Thyroid gland (tissue), 4 donors: Measurements from ENCODE around the gene TDRD9. TPM values are rescaled to one million over a fixed set of nuclear protein-coding genes. Genes with fewer than 3 reads are reported as not detected.

Experiments
- DNase-seq, 2 donors: peaks; one replicate each; pipeline ENCODE4 v3.0.0-alpha.2; 2019
- H3K27ac ChIP-seq, 3 donors: fragments of 200-600 bp; sonication (generic); 1 replicate in 2 of 3; 2 replicates in 1 of 3; pipeline ENCODE4 v1.5.1; 2016 to 2019; ENCODE audit warnings: mild to moderate bottlenecking in 1 of 3, moderate library complexity in 1 of 3
- H3K27me3 ChIP-seq: fragments of 200-600 bp; sonication (generic); one replicate; pipeline ENCODE4 v1.5.1; 2019
- H3K36me3 ChIP-seq, 2 donors: fragments of 200-600 bp; sonication (generic); one replicate each; pipeline ENCODE4 v1.5.1; 2016 to 2019
- H3K4me1 ChIP-seq, 2 donors: fragments of 200-600 bp; sonication (generic); one replicate each; pipeline ENCODE4 v1.5.1; 2017 to 2019
- H3K4me3 ChIP-seq, 3 donors: fragments of 200-600 bp; sonication (generic); replicated peaks in 1 of 3; 1 replicate in 2 of 3; 2 replicates in 1 of 3; pipeline ENCODE4 v1.5.1; 2016; ENCODE audit warnings: mild to moderate bottlenecking in 1 of 3
- H3K9me3 ChIP-seq: fragments of 200-600 bp; sonication (generic); one replicate; pipeline ENCODE4 v1.5.1; 2017
- POLR2A ChIP-seq, 2 donors: fragments of 450-650 bp; IDR thresholded peaks; one replicate each; pipeline ENCODE4 v1.6.1; 2017; ENCODE audit warnings: antibody characterized with exemption in 2 of 2, mild to moderate bottlenecking in 2 of 2, moderate library complexity in 1 of 2
- WGBS, 2 donors: methylation state at CpG; one replicate each; pipeline ENCODE4 v1.1.5; 2017; 5-methylcytosine and 5-hydroxymethylcytosine counted together
- intact Hi-C: fragments of 100-400 bp; cut with DNase I; formaldehyde crosslinking; loops from one replicate; pipeline ENCODE4 v1.15.1; 2023
- total RNA-seq, 4 donors: library from RNA; depleted of rRNA; stranded (reverse); fragments of >200 nt; gene quantifications; one replicate each; pipeline ENCODE4 v1.2.3, GENCODE V29; 2016
- TF ChIP-seq, protein P1 (sequence below), 6 experiments: fragments of 200-600 bp in 3 of 6; fragments of 450-650 bp in 3 of 6; sonication (generic) in 3 of 6; IDR thresholded peaks; one replicate each; pipeline ENCODE4 v1.5.1; 2016 to 2019; ENCODE audit warnings: antibody characterized with exemption in 6 of 6, mild to moderate bottlenecking in 2 of 6, inconsistent platforms in 1 of 6, moderate library complexity in 1 of 6

TDRD9 gene
- total RNA-seq, 4 donors from 2014 or later: 27.4 to 85.1 (median 50.0) TPM

DNA sequence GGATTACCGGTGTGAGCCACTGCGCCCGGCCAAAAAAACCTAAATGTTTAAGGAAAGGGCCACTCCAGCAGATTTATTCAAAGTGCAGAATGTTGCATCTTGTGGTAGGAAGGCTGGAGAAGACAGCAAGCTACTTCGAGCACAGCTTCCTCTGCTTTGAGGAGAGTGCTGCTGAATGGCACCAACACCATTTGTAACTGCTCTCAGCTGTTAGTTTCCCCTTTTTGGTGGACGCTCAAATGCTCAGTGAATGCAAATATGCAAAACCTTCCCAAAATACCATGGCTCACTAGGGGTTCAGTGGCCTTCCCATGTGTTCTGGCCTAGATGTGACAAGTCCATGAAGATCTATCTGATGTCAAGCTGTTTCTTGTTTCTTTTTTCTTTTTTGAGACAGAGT is 2.9 kb upstream of the TDRD9 start:
- Histone ChIP-seq H3K27me3 (no peaks in the 10 kb centered on the region), H3K9me3 (no peaks in the 10 kb centered on the region), H3K36me3 (no peaks in the 10 kb centered on the region), H3K4me1 (peaks cover 0 to 9% of the 10 kb centered on the region in 2 donors), H3K4me3 (no peak overlapping the region), H3K27ac (no peak overlapping the region)
- DNase-seq: no peak
- 82 to 85% methylated on average over 5 of the region's 5 CpGs for WGBS, 2 donors
- TF ChIP-seq, protein P1, sequence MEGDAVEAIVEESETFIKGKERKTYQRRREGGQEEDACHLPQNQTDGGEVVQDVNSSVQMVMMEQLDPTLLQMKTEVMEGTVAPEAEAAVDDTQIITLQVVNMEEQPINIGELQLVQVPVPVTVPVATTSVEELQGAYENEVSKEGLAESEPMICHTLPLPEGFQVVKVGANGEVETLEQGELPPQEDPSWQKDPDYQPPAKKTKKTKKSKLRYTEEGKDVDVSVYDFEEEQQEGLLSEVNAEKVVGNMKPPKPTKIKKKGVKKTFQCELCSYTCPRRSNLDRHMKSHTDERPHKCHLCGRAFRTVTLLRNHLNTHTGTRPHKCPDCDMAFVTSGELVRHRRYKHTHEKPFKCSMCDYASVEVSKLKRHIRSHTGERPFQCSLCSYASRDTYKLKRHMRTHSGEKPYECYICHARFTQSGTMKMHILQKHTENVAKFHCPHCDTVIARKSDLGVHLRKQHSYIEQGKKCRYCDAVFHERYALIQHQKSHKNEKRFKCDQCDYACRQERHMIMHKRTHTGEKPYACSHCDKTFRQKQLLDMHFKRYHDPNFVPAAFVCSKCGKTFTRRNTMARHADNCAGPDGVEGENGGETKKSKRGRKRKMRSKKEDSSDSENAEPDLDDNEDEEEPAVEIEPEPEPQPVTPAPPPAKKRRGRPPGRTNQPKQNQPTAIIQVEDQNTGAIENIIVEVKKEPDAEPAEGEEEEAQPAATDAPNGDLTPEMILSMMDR (IDR thresholded peaks at IDR 0.05): no peak
- TF ChIP-seq POLR2A (IDR thresholded peaks at IDR 0.05): no peak
- intact Hi-C loops: no loop called here

GRCh38 chr14:103927566-103927965 is 690 bp upstream of the TDRD9 start:
- Histone ChIP-seq H3K27me3 (no peaks in the 10 kb centered on the region), H3K27ac (no peak overlapping the region), H3K9me3 (no peaks in the 10 kb centered on the region), H3K4me3 (no peak overlapping the region), H3K4me1 (no peaks in the 10 kb centered on the region), H3K36me3 (no peaks in the 10 kb centered on the region)
- intact Hi-C loops: no loop called here
- no peak for DNase-seq
- TF ChIP-seq, protein P1 (IDR thresholded peaks at IDR 0.05): no peak
- no peak for TF ChIP-seq POLR2A (IDR thresholded peaks at IDR 0.05)
- WGBS, 2 donors: 93 to 94% methylated on average over 18 of the region's 18 CpGs

GRCh38 chr14:103930051-103930604 is 1.9 kb downstream of the TDRD9 start:
- H3K4me3 ChIP-seq: no peak overlapping the region
- no peaks in the 10 kb centered on the region for H3K36me3 ChIP-seq
- H3K27ac ChIP-seq: no peak overlapping the region
- H3K9me3 ChIP-seq: no peaks in the 10 kb centered on the region
- no peaks in the 10 kb centered on the region for H3K27me3 ChIP-seq
- DNase-seq: no peak
- H3K4me1 ChIP-seq: no peaks in the 10 kb centered on the region
- intact Hi-C loops: no loop called here
- TF ChIP-seq, protein P1 (IDR thresholded peaks at IDR 0.05): no peak
- no peak for TF ChIP-seq POLR2A (IDR thresholded peaks at IDR 0.05)
- 80 to 81% methylated on average over 14 of the region's 14 CpGs for WGBS, 2 donors

DNA sequence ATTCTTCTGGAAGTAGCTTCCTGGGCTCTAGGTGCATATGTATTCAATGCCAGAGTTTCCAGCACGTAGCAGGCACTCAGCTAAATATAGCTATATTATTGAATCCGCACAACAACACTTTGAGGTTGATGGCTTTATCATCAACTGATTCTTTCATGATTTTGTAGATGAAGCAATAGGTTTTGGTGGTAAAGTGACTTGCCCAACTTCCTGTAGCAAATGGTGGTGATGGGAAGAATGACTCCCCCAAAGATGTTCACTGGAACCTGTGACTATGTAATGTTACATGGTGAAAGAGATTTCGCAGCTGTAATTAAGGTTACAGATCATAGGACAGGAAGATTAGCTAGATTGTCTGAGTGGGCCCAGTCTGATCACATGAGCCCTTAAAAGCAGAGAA is 3.2 kb downstream of the TDRD9 start:
- 86 to 89% methylated on average over 3 of the region's 3 CpGs for WGBS, 2 donors
- no peak for DNase-seq
- Histone ChIP-seq H3K4me3 (no peak overlapping the region), H3K9me3 (no peaks in the 10 kb centered on the region), H3K27me3 (no peaks in the 10 kb centered on the region), H3K27ac (no peak overlapping the region), H3K4me1 (no peaks in the 10 kb centered on the region), H3K36me3 (no peaks in the 10 kb centered on the region)
- intact Hi-C loops: no loop called here
- no peak for TF ChIP-seq POLR2A (IDR thresholded peaks at IDR 0.05)
- TF ChIP-seq, protein P1 (IDR thresholded peaks at IDR 0.05): no peak

GRCh38 chr14:103932791-103933490 is 4.7 kb downstream of the TDRD9 start:
- 83 to 88% methylated on average over 11 of the region's 11 CpGs for WGBS, 2 donors
- H3K36me3 ChIP-seq: no peaks in the 10 kb centered on the region
- TF ChIP-seq, protein P1 (IDR thresholded peaks at IDR 0.05): no peak
- no peak for TF ChIP-seq POLR2A (IDR thresholded peaks at IDR 0.05)
- no peak overlapping the region for H3K27ac ChIP-seq
- intact Hi-C loops: no loop called here
- no peaks in the 10 kb centered on the region for H3K9me3 ChIP-seq
- no peaks in the 10 kb centered on the region for H3K4me1 ChIP-seq
- no peak for DNase-seq
- no peak overlapping the region for H3K4me3 ChIP-seq
- H3K27me3 ChIP-seq: no peaks in the 10 kb centered on the region
